ENCODE results near the gene CNGA4. TPM values are rescaled to one million over a fixed set of nuclear protein-coding genes. Genes with fewer than 3 reads are reported as not detected.

CNGA4 gene
- total and polyA plus RNA-seq, 3 donors from 2014 or later, result 7.9 to 14.4 (median 9.1) TPM

DNA sequence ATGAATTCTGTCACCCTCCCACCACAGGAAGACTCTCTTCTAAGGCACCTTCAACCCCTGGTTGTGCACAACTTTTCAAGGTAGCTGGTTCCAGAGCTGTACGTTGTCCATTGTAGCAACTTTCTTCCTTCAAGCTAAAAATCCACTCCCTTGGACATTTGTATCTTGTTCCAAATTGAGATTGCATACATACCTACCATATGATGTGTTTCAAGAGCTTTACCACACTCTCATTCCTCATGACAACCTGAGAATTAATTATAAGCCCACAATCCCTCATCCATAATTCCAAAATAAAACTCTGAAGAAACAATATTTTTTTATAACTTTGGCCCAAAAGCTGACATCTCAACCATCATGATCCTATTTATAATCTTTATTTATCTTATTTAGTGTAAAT, 36.8 kb upstream of the CNGA4 start:
- Histone ChIP-seq H3K4me1 (no peaks in the 10 kb centered on the region), H3K27ac (no peak overlapping the region), H3K9me3 (no peaks in the 10 kb centered on the region), H3K27me3 (no peaks in the 10 kb centered on the region), H3K36me3 (ENCODE audit: low read depth, missing control alignments) (no peaks in the 10 kb centered on the region), H3K4me3 (no peak overlapping the region)
- 66 to 81% methylated on average over 1 of the region's 1 CpG for WGBS, 2 donors
- TF ChIP-seq, protein P1, sequence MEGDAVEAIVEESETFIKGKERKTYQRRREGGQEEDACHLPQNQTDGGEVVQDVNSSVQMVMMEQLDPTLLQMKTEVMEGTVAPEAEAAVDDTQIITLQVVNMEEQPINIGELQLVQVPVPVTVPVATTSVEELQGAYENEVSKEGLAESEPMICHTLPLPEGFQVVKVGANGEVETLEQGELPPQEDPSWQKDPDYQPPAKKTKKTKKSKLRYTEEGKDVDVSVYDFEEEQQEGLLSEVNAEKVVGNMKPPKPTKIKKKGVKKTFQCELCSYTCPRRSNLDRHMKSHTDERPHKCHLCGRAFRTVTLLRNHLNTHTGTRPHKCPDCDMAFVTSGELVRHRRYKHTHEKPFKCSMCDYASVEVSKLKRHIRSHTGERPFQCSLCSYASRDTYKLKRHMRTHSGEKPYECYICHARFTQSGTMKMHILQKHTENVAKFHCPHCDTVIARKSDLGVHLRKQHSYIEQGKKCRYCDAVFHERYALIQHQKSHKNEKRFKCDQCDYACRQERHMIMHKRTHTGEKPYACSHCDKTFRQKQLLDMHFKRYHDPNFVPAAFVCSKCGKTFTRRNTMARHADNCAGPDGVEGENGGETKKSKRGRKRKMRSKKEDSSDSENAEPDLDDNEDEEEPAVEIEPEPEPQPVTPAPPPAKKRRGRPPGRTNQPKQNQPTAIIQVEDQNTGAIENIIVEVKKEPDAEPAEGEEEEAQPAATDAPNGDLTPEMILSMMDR (IDR thresholded peaks at IDR 0.05), result no peak
- no peak for TF ChIP-seq POLR2A (IDR thresholded peaks at IDR 0.05)
- no peak for DNase-seq
- intact Hi-C loops (cut with DNase I; ENCODE audit: low total_unique reads), result no loop called here

- Histone ChIP-seq H3K27ac (no peak overlapping the region), H3K9me3 (no peaks in the 10 kb centered on the region), H3K36me3 (ENCODE audit: low read depth, missing control alignments) (no peaks in the 10 kb centered on the region), H3K27me3 (no peaks in the 10 kb centered on the region), H3K4me3 (no peak overlapping the region), H3K4me1 (no peaks in the 10 kb centered on the region)
- TF ChIP-seq POLR2A (IDR thresholded peaks at IDR 0.05), result no peak
- TF ChIP-seq, protein P1 (IDR thresholded peaks at IDR 0.05), result no peak
- 73 to 76% methylated on average over 3 of the region's 3 CpGs for WGBS, 2 donors
- intact Hi-C loops (cut with DNase I; ENCODE audit: low total_unique reads), result no loop called here
- no peak for DNase-seq
Measured at GRCh38 chr11:6203327-6203726, 35.6 kb upstream of the CNGA4 start.

DNA sequence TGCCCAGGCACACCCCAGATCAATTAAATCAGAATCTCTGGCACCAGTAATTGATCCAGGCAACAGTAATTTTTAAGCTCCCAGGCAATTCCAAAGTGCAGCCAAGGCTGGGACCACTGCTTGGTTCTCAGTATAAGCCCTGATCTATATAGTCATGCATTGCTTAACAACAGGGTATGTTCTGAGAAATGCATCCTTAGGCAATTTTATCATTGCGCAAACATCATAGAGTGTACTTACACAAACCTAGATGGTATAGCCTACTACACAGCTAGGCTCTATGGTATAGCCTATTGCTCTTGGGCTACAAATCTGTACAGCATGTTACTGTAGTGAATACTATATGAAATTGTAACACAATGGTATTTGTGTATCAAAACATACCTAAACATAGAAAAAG, 34.2 kb upstream of the CNGA4 start:
- no peak overlapping the region for H3K4me3 ChIP-seq
- no peaks in the 10 kb centered on the region for H3K27me3 ChIP-seq
- H3K9me3 ChIP-seq, result no peaks in the 10 kb centered on the region
- DNase-seq, result no peak
- intact Hi-C loops (cut with DNase I; ENCODE audit: low total_unique reads), result no loop called here
- no peaks in the 10 kb centered on the region for H3K4me1 ChIP-seq
- H3K36me3 ChIP-seq (ENCODE audit: low read depth, missing control alignments), result no peaks in the 10 kb centered on the region
- H3K27ac ChIP-seq, result no peak overlapping the region
- WGBS, 2 donors, result 91 to 100% methylated on average over 1 of the region's 1 CpG
- TF ChIP-seq, protein P1 (IDR thresholded peaks at IDR 0.05), result no peak
- no peak for TF ChIP-seq POLR2A (IDR thresholded peaks at IDR 0.05)

DNA sequence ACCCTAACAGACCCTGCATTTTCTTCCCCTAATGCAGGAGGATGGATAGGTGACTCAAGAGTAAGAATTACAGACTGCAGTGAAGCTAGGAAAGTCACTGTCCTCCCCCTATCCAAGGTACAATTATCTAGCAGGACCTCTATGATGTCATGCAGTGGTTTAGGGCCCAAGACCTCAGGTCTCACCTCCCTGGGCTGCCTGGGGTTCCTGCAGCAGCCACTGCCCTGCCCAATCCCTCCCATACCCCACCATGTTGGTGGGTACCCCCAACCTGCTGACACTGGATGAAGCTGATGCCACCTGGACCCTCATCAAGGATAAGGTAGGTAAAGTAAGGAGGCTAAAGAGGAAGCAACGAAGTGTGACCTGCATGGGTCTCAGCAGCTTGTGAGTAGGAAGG, 33.5 kb upstream of the CNGA4 start, which contains the start of gene C11orf42:
TSS of gene C11orf42 (plus strand) at position 192 of the 400 bp plus-strand sequence. CDS start at position 251, 59 bp downstream.
- H3K9me3 ChIP-seq, result no peaks in the 10 kb centered on the region
- H3K36me3 ChIP-seq (ENCODE audit: low read depth, missing control alignments), result no peaks in the 10 kb centered on the region
- H3K27ac ChIP-seq, result no peak within 1 kb of the TSS
- WGBS, 2 donors, result 85 to 100% methylated on average over 1 of the region's 1 CpG
- intact Hi-C loops (cut with DNase I; ENCODE audit: low total_unique reads), result no loop called here
- no peak for TF ChIP-seq POLR2A (IDR thresholded peaks at IDR 0.05)
- TF ChIP-seq, protein P1 (IDR thresholded peaks at IDR 0.05), result no peak
- no peak for DNase-seq
- no peak within 1 kb of the TSS for H3K4me3 ChIP-seq
- no peaks in the 10 kb centered on the region for H3K27me3 ChIP-seq
- H3K4me1 ChIP-seq, result no peaks in the 10 kb centered on the region

- WGBS, 2 donors, result 81% methylated on average over 3 of the region's 3 CpGs
- Histone ChIP-seq H3K36me3 (ENCODE audit: low read depth, missing control alignments) (no peaks in the 10 kb centered on the region), H3K9me3 (no peaks in the 10 kb centered on the region), H3K4me1 (no peaks in the 10 kb centered on the region), H3K27ac (no peak overlapping the region), H3K27me3 (no peaks in the 10 kb centered on the region), H3K4me3 (no peak overlapping the region)
- no peak for DNase-seq
- intact Hi-C loops (cut with DNase I; ENCODE audit: low total_unique reads), result no loop called here
- no peak for TF ChIP-seq POLR2A (IDR thresholded peaks at IDR 0.05)
- TF ChIP-seq, protein P1 (IDR thresholded peaks at IDR 0.05), result no peak
Measured at GRCh38 chr11:6206456-6207180, 32.3 kb upstream of the CNGA4 start.

Measured in testis (tissue), 3 donors.